ENCODE results near the gene PTPRB. TPM values are rescaled to one million over a fixed set of nuclear protein-coding genes. Genes with fewer than 3 reads are reported as not detected.

Gene PTPRB
- total RNA-seq, 1 experiment from 2014 or later = not detected

- no peaks in the 10 kb centered on the region for H3K9me3 ChIP-seq (ENCODE audit: low read depth, low read length, poor library complexity, severe bottlenecking)
- POLR2A ChIA-PET (ENCODE audit: low non-redundant PET) = no interaction called here
- no peak overlapping the region for H3K27ac ChIP-seq (ENCODE audit: low read depth, low read length, poor library complexity, severe bottlenecking)
- no peaks in the 10 kb centered on the region for H3K36me3 ChIP-seq (ENCODE audit: insufficient read depth, low read length, poor library complexity, severe bottlenecking)
- no peak for DNase-seq (ENCODE audit: low spot score)
- CTCF ChIA-PET = no interaction called here
- BruUV-seq (replicated peaks) = no TSS peak
- intact Hi-C loops (cut with micrococcal nuclease; ENCODE audit: unreplicated experiment) = no loop called here
- no peak for TF ChIP-seq EZH2 (IDR thresholded peaks at IDR 0.05; ENCODE audit: borderline replicate concordance, low read depth, low read length, poor library complexity, severe bottlenecking)
- no peak for TF ChIP-seq CTCF (conservative IDR thresholded peaks at IDR 0.05; ENCODE audit: low read depth, low read length)
- H3K27me3 ChIP-seq (replicated peaks; ENCODE audit: insufficient read depth, low read depth, low read length, poor library complexity) = no peaks in the 10 kb centered on the region
- H3K4me3 ChIP-seq (ENCODE audit: low read depth, low read length, poor library complexity, severe bottlenecking) = no peak overlapping the region
- no peaks in the 10 kb centered on the region for H3K4me1 ChIP-seq (ENCODE audit: insufficient read depth, low read length, poor library complexity, severe bottlenecking)
Observed at GRCh38 chr12:70683976-70684375, 46.7 kb upstream of the PTPRB start.

- no TSS peak for BruUV-seq (replicated peaks)
- POLR2A ChIA-PET (ENCODE audit: low non-redundant PET) = no interaction called here
- CTCF ChIA-PET = no interaction called here
- Histone ChIP-seq H3K4me3 (ENCODE audit: low read depth, low read length, poor library complexity, severe bottlenecking) (no peak overlapping the region), H3K27ac (ENCODE audit: low read depth, low read length, poor library complexity, severe bottlenecking) (no peak overlapping the region), H3K36me3 (ENCODE audit: insufficient read depth, low read length, poor library complexity, severe bottlenecking) (no peaks in the 10 kb centered on the region), H3K9me3 (ENCODE audit: low read depth, low read length, poor library complexity, severe bottlenecking) (no peaks in the 10 kb centered on the region), H3K27me3 (replicated peaks; ENCODE audit: insufficient read depth, low read depth, low read length, poor library complexity) (no peaks in the 10 kb centered on the region), H3K4me1 (ENCODE audit: insufficient read depth, low read length, poor library complexity, severe bottlenecking) (no peaks in the 10 kb centered on the region)
- TF ChIP-seq EZH2 (IDR thresholded peaks at IDR 0.05; ENCODE audit: borderline replicate concordance, low read depth, low read length, poor library complexity, severe bottlenecking) (no peak), CTCF (conservative IDR thresholded peaks at IDR 0.05; ENCODE audit: low read depth, low read length) (no peak)
- DNase-seq (ENCODE audit: low spot score) = no peak
- intact Hi-C loops (cut with micrococcal nuclease; ENCODE audit: unreplicated experiment) = no loop called here
Observed at GRCh38 chr12:70671698-70672097, 34.5 kb upstream of the PTPRB start.

- intact Hi-C loops (cut with micrococcal nuclease; ENCODE audit: unreplicated experiment) = no loop called here
- no peak for DNase-seq (ENCODE audit: low spot score)
- Histone ChIP-seq H3K27me3 (replicated peaks; ENCODE audit: insufficient read depth, low read depth, low read length, poor library complexity) (no peaks in the 10 kb centered on the region), H3K4me3 (ENCODE audit: low read depth, low read length, poor library complexity, severe bottlenecking) (no peak overlapping the region), H3K9me3 (ENCODE audit: low read depth, low read length, poor library complexity, severe bottlenecking) (no peaks in the 10 kb centered on the region), H3K36me3 (ENCODE audit: insufficient read depth, low read length, poor library complexity, severe bottlenecking) (no peaks in the 10 kb centered on the region), H3K4me1 (ENCODE audit: insufficient read depth, low read length, poor library complexity, severe bottlenecking) (no peaks in the 10 kb centered on the region), H3K27ac (ENCODE audit: low read depth, low read length, poor library complexity, severe bottlenecking) (no peak overlapping the region)
- POLR2A ChIA-PET (ENCODE audit: low non-redundant PET) = no interaction called here
- TF ChIP-seq EZH2 (IDR thresholded peaks at IDR 0.05; ENCODE audit: borderline replicate concordance, low read depth, low read length, poor library complexity, severe bottlenecking) (no peak), CTCF (conservative IDR thresholded peaks at IDR 0.05; ENCODE audit: low read depth, low read length) (no peak)
- CTCF ChIA-PET = no interaction called here
- no TSS peak for BruUV-seq (replicated peaks)
Observed at GRCh38 chr12:70670948-70671347, 33.7 kb upstream of the PTPRB start.
